Mesendoderm (in vitro differentiated cells): ENCODE results near the gene GPR142.

ENCODE experiments used
- DNase-seq: peaks from one replicate; pipeline ENCODE4 v3.0.0; 2013
- H2AK5ac ChIP-seq: 2 replicates; pipeline ENCODE4 v1.6.1; 2013; ENCODE audit warnings: low read length, inconsistent platforms
- H2BK120ac ChIP-seq: 2 replicates; pipeline ENCODE4 v1.6.1; 2013; ENCODE audit warnings: low read depth, mild to moderate bottlenecking, low read length, moderate library complexity, mixed read lengths
- H2BK15ac ChIP-seq: replicated peaks from 2 replicates; pipeline ENCODE4 v1.6.1; 2013; ENCODE audit warnings: low read depth, mild to moderate bottlenecking, moderate library complexity
- H2BK5ac ChIP-seq: 2 replicates; pipeline ENCODE4 v1.6.1; 2013; ENCODE audit warnings: low read length, inconsistent platforms
- H3K18ac ChIP-seq: 2 replicates; pipeline ENCODE4 v1.6.1; 2013; ENCODE audit warnings: mild to moderate bottlenecking, low read length, mixed read lengths
- H3K23ac ChIP-seq: one replicate; pipeline ENCODE4 v1.6.1; 2013; ENCODE audit warnings: low read length
- H3K27ac ChIP-seq: 2 replicates; pipeline ENCODE4 v1.5.1; 2013; ENCODE audit warnings: low read depth, mild to moderate bottlenecking, inconsistent platforms, low read length, moderate library complexity
- H3K27me3 ChIP-seq: 2 replicates; pipeline ENCODE4 v1.6.1; 2013; ENCODE audit warnings: low read length, control low read depth, mild to moderate bottlenecking, inconsistent platforms; ENCODE audit not compliant: insufficient read depth, poor library complexity
- H3K36me3 ChIP-seq: 2 replicates; pipeline ENCODE4 v1.6.1; 2013; ENCODE audit warnings: low read length, inconsistent platforms; ENCODE audit not compliant: control insufficient read depth, insufficient read depth
- H3K4ac ChIP-seq: one replicate; pipeline ENCODE4 v1.6.1; 2013; ENCODE audit warnings: low read depth, mild to moderate bottlenecking, low read length, moderate library complexity
- H3K4me1 ChIP-seq: 2 replicates; pipeline ENCODE4 v1.6.1; 2013; ENCODE audit warnings: low read depth, low read length, inconsistent platforms; ENCODE audit not compliant: control insufficient read depth
- H3K4me2 ChIP-seq: 2 replicates; pipeline ENCODE4 v1.6.1; 2013; ENCODE audit warnings: low read length
- H3K4me3 ChIP-seq: 2 replicates; pipeline ENCODE4 v1.5.1; 2013; ENCODE audit warnings: mild to moderate bottlenecking, low read length
- H3K56ac ChIP-seq: one replicate; pipeline ENCODE4 v1.6.1; 2013; ENCODE audit warnings: low read length
- H3K79me1 ChIP-seq: 2 replicates; pipeline ENCODE4 v1.6.1; 2013; ENCODE audit warnings: low read length, inconsistent platforms
- H3K79me2 ChIP-seq: 2 replicates; pipeline ENCODE4 v1.6.1; 2013; ENCODE audit warnings: mild to moderate bottlenecking, low read length; ENCODE audit not compliant: control insufficient read depth, insufficient read depth
- H3K9ac ChIP-seq: 2 replicates; pipeline ENCODE4 v1.6.1; 2013; ENCODE audit warnings: low read length, inconsistent platforms
- H4K5ac ChIP-seq: one replicate; pipeline ENCODE4 v1.6.1; 2013; ENCODE audit warnings: low read length
- H4K8ac ChIP-seq: one replicate; pipeline ENCODE4 v1.6.1; 2013; ENCODE audit warnings: low read depth, mild to moderate bottlenecking, control low read depth, low read length, moderate library complexity
- WGBS: extraction: QIAGEN DNeasy Blood & Tissue Kit; methylation state at CpG from one replicate; pipeline ENCODE4 v1.1.7; 2013; ENCODE audit warnings: low lambda C conversion rate, missing lambda C conversion rate; ENCODE audit not compliant: insufficient coverage; ENCODE audit errors: extremely low coverage; 5-methylcytosine and 5-hydroxymethylcytosine counted together

The GPR142 gene

GRCh38 chr17:74389084-74389753 is 21.9 kb downstream of the GPR142 start:
- Histone ChIP-seq H3K4me2 (no peak overlapping the region), H4K8ac (no peak overlapping the region), H2BK5ac (no peak overlapping the region), H4K5ac (no peak overlapping the region), H3K18ac (no peak overlapping the region), H2BK15ac (no peak overlapping the region), H3K4me3 (no peak overlapping the region), H2BK120ac (no peak overlapping the region), H3K4ac (no peak overlapping the region), H3K9ac (no peak overlapping the region), H3K27me3 (no peaks in the 10 kb centered on the region), H3K79me1 (no peaks in the 10 kb centered on the region), H3K23ac (no peak overlapping the region), H2AK5ac (no peak overlapping the region), H3K36me3 (no peaks in the 10 kb centered on the region), H3K27ac (no peak overlapping the region), H3K4me1 (no peaks in the 10 kb centered on the region), H3K56ac (no peak overlapping the region), H3K79me2 (no peaks in the 10 kb centered on the region)
- no CpG with 5 or more reads among the region's 12 CpGs for WGBS
- DNase-seq: no peak

DNA sequence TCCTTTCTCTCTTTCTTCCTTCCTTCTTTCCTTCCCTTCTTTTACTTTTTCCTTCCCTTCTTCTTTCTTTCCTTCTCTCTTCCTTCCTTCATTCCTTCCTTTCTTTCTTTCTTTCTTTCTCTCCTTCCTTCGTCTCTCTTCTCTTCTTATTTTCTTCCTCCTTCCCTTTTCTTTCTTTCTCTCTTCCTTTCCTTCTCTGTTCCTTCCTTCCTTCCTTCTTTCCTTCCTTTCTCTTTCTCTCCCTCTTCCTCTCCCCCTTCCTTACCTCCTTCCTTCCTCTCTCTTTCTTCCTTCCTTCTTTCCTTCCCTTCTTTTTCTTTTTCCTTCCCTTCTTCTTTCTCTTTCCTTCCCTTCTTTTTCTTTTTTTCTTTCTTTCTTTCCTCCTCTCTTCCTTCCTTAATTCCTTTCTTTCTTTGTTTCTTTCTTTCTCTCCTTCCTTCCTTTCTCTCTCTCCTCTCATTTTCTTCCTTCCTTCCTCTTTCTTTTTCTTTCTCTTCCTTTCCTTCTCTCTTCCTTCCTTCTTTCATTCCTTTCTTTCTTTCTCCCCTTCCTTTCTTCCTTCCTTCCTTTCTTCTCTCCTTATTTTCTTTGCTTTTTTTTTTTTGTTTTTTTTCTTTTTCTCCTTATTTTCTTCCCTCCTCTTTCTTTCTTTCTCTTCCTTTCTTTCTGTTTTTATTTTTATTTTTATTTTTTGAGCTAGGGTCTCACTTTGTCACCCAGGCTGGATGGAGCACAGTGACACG is 22.8 kb downstream of the GPR142 start:
- Histone ChIP-seq H3K27me3 (no peaks in the 10 kb centered on the region), H3K4ac (no peak overlapping the region), H2BK120ac (no peak overlapping the region), H3K79me1 (no peaks in the 10 kb centered on the region), H3K9ac (no peak overlapping the region), H3K79me2 (no peaks in the 10 kb centered on the region), H3K4me2 (no peak overlapping the region), H4K8ac (no peak overlapping the region), H4K5ac (no peak overlapping the region), H2AK5ac (no peak overlapping the region), H3K56ac (no peak overlapping the region), H2BK5ac (no peak overlapping the region), H3K23ac (no peak overlapping the region), H3K4me3 (no peak overlapping the region), H3K27ac (no peak overlapping the region), H2BK15ac (no peak overlapping the region), H3K36me3 (no peaks in the 10 kb centered on the region), H3K18ac (no peak overlapping the region), H3K4me1 (no peaks in the 10 kb centered on the region)
- no CpG with 5 or more reads among the region's 2 CpGs for WGBS
- no peak for DNase-seq

DNA sequence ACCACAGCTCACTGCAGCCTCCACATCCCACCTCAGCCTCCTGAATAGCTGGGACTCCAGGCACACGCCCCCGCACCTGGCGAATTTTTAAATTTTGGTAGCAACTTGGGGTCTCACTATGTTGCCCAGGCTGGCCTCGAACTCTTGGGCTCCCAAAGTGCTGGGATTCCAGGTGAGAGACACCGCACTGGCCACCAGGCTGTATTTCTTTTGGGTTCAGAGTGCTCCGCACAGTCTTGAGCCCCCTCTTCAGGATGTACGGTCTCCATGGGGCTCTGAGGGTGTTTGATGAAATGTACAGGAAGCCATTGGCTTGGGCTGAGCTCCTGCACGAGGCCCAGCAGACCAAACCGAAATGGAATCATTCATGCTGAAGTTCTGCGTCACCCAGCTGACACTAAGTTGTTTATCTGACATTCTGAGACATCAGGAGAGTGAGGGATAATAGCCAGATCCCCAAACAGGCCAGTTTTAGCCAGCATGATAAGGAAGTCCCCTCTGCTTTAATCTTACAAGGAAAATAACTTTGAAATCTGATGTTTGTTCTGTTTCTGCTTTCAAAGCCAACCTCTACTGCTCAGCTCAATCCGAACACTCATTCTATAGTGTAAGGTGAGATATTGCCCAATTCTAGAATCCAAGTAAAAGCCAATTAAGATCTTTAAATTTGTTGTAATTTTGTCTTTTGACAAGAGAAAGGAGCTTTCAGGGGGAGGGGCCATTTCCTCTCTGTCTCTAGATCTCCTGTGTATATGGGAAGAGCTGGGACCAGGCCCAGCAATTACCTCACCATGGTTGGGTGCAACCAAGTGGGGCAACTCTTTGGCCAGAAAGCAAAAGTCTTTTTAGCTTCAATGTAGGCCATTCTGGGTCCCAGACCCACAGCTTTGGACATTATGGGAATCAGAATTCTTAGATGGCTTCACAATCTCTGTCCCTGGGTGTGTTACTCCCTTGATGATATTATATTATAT is 23.7 kb downstream of the GPR142 start:
- no peaks in the 10 kb centered on the region for H3K36me3 ChIP-seq
- no peak overlapping the region for H2BK120ac ChIP-seq
- no CpG with 5 or more reads among the region's 11 CpGs for WGBS
- H3K4ac ChIP-seq: no peak overlapping the region
- H3K27ac ChIP-seq: no peak overlapping the region
- H4K8ac ChIP-seq: no peak overlapping the region
- H3K79me2 ChIP-seq: no peaks in the 10 kb centered on the region
- no peak overlapping the region for H3K56ac ChIP-seq
- H3K27me3 ChIP-seq: no peaks in the 10 kb centered on the region
- no peaks in the 10 kb centered on the region for H3K79me1 ChIP-seq
- no peak overlapping the region for H3K18ac ChIP-seq
- H3K4me1 ChIP-seq: no peaks in the 10 kb centered on the region
- H2BK15ac ChIP-seq: no peak overlapping the region
- no peak overlapping the region for H2AK5ac ChIP-seq
- DNase-seq: no peak
- no peak overlapping the region for H4K5ac ChIP-seq
- no peak overlapping the region for H3K23ac ChIP-seq
- no peak overlapping the region for H2BK5ac ChIP-seq
- no peak overlapping the region for H3K4me3 ChIP-seq
- H3K9ac ChIP-seq: no peak overlapping the region
- H3K4me2 ChIP-seq: no peak overlapping the region

DNA sequence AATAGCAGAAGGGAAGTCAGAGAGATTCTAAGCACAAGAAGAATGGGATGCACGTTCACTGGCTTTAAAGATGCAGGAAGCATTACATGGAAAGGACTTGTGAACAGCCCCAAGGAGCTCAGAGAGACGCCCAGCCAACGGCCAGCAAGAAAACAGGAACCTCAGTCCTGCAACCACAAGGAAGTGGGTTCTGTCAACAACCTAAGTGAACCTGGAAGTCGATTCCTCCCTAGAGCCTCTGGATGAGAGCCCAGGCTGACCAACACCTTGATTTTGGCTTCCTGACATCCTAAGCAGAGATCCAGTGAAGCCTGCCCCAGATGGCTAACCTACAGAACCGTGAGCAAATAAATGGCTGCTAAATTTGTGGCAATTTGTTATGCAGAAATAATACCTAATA is 24.5 kb downstream of the GPR142 start:
- H3K23ac ChIP-seq: no peak overlapping the region
- H3K79me1 ChIP-seq: no peaks in the 10 kb centered on the region
- H3K27ac ChIP-seq: no peak overlapping the region
- DNase-seq: no peak
- no peak overlapping the region for H3K9ac ChIP-seq
- no peak overlapping the region for H4K8ac ChIP-seq
- WGBS: no CpG with 5 or more reads among the region's 5 CpGs
- H2BK5ac ChIP-seq: no peak overlapping the region
- H3K4me2 ChIP-seq: no peak overlapping the region
- no peaks in the 10 kb centered on the region for H3K4me1 ChIP-seq
- H3K79me2 ChIP-seq: no peaks in the 10 kb centered on the region
- no peaks in the 10 kb centered on the region for H3K27me3 ChIP-seq
- H2BK15ac ChIP-seq: no peak overlapping the region
- H2AK5ac ChIP-seq: no peak overlapping the region
- no peak overlapping the region for H3K56ac ChIP-seq
- H4K5ac ChIP-seq: no peak overlapping the region
- no peak overlapping the region for H3K18ac ChIP-seq
- no peak overlapping the region for H2BK120ac ChIP-seq
- no peak overlapping the region for H3K4ac ChIP-seq
- H3K36me3 ChIP-seq: no peaks in the 10 kb centered on the region
- H3K4me3 ChIP-seq: no peak overlapping the region

- Histone ChIP-seq H2AK5ac (no peak overlapping the region), H3K56ac (no peak overlapping the region), H3K79me2 (no peaks in the 10 kb centered on the region), H3K79me1 (no peaks in the 10 kb centered on the region), H3K23ac (no peak overlapping the region), H3K4me2 (no peak overlapping the region), H3K4me3 (no peak overlapping the region), H3K4me1 (no peaks in the 10 kb centered on the region), H3K9ac (no peak overlapping the region), H3K27me3 (no peaks in the 10 kb centered on the region), H2BK5ac (no peak overlapping the region), H3K27ac (no peak overlapping the region), H3K4ac (no peak overlapping the region), H2BK120ac (no peak overlapping the region), H3K18ac (no peak overlapping the region), H4K8ac (no peak overlapping the region), H2BK15ac (no peak overlapping the region), H3K36me3 (no peaks in the 10 kb centered on the region), H4K5ac (no peak overlapping the region)
- no CpG with 5 or more reads among the region's 5 CpGs for WGBS
- peak; percentile 44 for DNase-seq
Measured at GRCh38 chr17:74392848-74393247, 25.5 kb downstream of the GPR142 start.
